Stimulated activated CD4-positive, alpha-beta T cell treated with anti-CD3 and anti-CD28 coated beads, Interleukin-15, amount 100 ng/mL, for 48 hours (primary cell): ENCODE results near the gene GPC5.
"Not testable (repeated sequence)": the region's sequence is repeated elsewhere in the genome, so short reads cannot be mapped to it uniquely, and the experiment has no call there.

Source experiments
- DNase-seq, 2 donors: peaks; one replicate each; pipeline ENCODE4 v3.0.0-alpha.2; 2020; ENCODE audit warnings: low read depth in 2 of 2

The GPC5 gene

DNA sequence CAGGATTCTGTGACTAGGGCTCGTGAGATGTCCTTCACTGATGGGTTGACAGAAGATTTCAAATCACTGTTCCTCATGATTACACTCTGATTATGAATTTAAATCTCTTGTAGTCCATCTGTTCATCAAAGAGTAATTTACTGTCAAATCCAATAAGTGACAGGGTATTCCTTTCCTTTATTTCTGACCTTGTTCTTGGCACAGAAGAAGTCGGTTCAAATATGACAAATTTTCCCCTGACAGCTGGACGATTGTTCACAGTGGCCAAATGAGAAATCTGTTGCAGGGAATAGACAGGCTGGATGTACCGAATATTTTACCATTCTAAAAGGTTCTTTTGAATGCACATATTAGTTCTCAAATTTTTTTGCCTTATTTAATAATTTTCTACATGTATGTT is 1060.9 kb downstream of the GPC5 start:
- no peak for DNase-seq

DNA sequence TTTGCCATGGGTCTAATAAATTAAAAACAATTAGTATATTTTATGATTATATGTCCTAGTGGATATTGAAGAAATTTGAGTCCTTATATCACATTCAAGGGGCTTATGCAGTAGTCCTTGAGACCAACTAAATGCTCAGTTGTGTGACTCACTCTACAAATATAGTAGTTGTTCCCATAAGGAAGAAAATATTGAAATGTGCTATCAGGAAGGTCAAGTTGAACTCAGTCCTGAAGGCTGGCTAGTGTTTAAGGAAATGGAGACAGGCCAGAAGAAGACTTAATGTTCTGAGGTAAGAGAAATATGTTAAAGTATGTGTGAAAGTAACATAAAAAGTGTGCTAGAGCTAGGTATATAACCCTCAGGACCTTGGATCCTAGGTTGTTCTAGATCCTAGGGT is 1062.1 kb downstream of the GPC5 start:
- DNase-seq, result no peak

DNA sequence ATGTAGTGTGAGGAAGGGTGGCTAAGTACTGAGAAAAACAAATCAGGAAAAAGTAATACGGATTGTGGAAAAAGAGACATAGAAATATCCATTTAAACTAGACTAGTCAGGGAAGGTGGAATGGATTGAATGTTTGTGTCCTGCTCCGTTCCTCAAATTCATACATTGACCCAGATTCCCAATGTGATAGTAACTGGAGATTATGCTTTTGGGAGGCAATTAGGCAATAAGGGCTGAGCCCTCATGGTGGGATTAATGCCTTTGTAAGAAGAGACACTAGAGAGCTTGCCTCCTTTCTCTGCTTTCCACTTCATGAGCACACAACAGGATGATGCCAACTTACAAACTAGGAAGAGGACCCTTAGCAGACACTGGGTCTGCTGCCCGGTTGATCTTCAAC is 1063.0 kb downstream of the GPC5 start:
- DNase-seq, result no peak

DNA sequence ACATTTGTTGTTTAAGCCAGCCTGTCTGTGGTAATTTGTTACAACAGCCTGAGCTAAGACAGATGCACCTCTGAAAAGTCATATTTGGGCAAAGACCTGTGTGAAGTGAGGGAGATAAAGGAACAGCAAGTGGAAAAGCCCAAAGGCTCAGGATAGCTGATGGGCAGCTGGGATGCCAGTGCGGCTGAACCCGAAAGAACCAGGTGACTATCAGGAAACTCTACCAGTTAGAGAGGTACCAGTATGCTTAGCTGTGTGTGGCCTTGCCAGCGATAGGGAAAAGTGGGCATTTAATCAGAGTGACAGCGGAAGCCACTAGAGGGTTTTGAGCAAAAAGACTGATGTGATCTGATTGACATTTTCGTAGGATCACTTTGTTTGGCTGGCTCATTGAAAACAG is 1063.4 kb downstream of the GPC5 start:
- no peak for DNase-seq

DNA sequence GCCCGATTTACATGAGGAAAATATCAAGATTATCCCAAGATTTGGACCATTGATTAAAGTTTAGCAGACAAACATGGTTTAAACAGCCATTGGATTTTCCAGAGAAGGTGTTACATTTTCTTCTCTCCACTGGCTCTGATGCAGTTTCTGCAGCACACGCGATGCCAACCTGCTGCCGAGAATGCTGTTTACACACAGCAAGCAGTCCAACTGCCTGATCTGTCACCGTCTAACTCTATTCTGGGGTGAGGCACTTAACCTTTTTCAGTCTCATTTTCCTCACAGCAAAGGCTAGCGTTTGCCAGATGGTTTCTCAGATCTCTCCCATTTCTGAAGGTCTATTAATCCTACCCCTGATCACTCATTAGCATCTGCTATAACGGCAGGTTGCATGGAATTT is 1064.7 kb downstream of the GPC5 start:
- DNase-seq, result no peak

DNA sequence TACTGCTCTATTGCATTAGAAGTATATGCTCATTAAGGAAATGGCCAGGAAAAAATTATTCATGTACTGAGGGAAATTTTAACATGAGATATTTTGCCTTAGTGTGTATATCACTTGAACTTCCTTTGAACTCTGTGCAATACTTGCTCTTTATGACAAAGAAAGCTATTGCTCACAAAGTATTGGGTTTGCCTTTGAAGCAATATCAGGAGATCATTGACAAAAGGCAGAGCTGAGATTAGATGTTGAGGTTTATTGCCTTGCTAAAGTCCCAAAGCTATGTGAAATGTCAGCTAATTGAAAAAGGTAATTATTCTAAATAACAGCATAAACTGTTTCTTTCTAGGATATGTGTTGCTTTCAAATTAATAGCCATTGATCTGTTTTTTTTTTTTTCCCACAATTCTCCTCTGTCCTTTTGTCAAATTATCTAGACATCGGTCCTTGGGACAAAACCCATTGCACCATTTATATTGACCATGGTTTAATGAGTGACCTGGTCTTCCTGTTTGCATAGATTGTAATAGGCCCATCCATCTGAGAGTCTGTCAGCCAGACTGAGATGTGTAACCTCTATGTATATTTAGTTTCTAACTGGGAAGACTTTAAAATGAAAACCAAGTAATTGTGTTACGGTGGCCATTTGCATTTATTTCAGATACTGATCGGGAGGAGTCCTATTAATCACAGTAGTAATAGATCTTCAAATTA is 1075.5 kb downstream of the GPC5 start:
- DNase-seq, result no peak

DNA sequence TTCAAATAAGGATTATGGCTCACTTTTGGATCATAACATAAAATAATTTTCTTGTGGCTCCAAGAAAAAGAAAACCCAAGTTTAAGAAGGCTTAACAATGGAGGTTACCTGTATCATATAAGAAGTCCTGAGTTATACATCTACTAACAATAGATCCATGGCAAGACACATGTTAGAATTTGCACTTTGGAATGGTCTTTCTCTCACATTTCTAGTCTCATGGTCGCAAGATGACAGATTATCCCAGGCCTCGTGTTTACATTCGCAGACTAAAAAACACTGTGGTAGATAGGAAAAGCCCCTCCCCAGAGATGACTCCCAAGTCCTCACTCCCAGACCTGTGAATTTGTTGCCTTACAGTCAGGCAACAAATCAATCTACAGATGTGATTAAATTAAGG is 1082.0 kb downstream of the GPC5 start:
- no peak for DNase-seq

DNA sequence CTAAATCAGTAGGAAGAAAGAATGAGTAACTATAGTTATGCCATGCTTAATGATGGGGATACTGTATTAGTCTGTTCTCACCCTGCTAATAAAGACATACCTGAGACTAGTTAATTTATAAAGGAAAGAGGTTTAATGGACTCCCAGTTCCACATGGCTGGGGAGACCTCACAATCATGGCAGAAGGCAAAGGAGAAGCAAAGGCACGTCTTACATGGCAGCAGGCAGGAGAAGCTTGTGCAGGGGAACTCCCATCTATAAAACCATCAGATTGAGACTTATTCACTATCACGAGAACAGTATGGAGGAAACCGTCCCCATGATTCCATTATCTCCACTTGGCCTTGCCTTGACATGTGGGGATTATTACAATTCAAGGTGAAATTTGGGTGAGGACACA is 1084.4 kb downstream of the GPC5 start:
- not testable (repeated sequence) for DNase-seq

DNA sequence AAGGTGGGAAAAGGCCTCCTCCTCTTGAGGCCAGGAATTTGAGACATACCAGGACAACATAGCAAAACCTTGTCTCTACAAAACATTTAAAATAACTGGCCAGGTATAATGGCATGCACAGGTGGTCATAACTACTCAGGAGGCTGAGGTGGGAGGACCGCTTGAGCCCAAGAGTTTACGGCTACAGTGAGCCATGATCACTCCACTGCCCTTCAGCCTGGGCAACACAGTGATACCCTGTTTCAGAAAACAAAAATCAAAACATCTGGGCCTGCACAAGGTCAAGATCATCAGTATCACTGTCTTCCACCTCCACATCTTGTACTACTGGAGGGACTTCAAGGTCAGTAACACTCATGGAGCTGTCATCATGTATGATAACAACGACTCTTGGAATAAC is 1085.5 kb downstream of the GPC5 start:
- DNase-seq, result no peak

DNA sequence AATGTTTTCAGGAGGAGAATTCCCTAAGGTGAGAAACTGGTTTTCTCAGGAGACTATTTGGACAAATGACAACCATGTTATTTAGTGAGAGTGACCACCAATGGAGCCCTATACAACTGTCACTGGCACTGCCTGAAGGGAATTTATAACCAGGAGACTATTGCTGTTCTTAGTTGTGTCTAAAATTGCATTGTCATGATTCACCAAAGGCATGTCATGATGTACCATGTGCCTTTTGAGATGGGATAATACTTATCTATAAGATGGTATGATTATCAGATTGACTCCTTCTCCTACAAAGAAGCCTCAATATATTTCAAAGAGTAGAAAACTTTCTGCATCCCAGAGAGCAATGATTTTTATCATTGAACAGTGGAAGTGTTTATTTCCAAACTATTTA is 1088.8 kb downstream of the GPC5 start:
- DNase-seq, result no peak

DNA sequence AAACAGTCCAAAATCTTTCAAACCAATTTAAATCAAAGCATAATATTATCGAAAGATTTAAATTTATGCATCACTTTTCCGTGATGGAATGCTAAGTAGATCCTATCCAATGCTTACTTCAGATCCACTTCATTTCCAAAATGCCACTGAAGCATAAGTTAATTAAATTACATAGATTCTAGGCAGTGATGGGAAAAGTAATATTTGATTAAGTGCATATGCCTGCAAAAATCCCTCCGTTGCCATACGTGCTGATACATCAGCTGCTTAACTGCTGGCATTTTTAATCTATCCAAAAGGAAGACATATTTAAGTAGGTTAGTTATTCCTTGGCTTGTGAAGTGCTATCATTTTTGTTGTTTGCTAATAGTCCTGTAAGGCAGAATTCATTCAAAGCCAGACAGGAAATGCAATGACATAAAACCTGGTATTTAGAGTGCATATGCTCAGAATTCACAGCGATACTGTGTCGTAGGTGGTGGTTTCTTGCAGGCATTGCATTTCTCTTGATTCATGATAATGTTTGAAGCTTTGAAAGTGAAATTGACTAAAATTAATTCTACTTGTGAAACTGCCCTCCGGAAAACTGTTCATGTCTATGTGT is 1089.9 kb downstream of the GPC5 start:
- no peak for DNase-seq

DNA sequence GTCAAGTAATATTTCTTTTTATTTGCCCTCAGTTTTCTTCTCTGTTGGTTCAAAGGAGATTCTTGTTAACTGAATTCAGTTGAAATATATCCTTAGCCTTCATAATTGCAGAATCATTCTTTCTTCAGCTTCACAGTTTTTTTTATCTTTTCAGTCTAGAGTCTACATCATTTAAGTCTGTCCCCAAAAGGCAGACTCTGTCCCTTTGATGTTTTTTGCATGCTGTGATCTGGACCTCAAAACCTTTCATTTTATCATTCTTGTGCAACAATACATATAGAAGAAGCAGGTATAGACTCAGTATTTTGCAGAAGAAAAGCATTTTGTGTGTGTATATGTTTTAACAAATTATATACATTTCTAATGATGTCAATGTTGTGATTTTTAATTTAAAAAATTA is 1093.4 kb downstream of the GPC5 start:
- no peak for DNase-seq

DNA sequence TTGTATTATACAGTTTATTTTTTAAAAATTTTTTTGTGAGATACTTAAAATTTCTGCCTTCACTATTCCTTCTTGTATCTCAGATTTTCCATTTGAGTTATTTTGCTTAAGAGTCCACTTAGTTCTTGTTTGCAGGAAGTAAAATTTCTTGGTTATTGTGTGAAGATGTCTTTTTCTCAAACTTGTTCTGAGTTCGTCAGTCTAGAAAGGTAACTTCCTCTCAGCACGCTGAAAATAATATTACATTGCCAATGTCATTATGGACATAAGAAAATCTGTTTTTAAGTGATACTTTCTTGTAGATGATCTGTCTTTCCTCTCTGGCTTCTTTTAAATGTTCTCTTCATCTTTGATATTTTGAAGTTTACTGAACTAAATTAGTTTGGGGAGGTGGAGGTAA is 1096.5 kb downstream of the GPC5 start:
- DNase-seq, result no peak

DNA sequence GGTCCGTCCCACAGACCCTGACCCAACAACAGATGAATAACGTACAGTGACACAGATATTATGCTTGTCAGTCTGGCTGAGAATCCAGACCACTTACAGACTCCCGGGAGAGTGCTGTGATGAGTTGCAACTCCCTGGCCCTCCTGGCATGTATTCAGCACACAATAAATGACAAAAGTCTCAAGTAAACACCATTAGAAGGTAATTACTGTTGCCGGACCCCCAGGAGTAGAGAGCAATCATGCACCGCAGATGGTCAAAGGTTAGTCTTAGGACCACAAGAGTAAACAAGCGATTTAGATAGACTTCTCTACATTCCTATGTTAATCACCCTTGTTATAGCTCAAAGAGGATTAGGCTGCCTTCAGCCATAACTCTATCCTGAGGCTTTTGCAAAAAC is 1101.8 kb downstream of the GPC5 start:
- DNase-seq, result no peak

DNA sequence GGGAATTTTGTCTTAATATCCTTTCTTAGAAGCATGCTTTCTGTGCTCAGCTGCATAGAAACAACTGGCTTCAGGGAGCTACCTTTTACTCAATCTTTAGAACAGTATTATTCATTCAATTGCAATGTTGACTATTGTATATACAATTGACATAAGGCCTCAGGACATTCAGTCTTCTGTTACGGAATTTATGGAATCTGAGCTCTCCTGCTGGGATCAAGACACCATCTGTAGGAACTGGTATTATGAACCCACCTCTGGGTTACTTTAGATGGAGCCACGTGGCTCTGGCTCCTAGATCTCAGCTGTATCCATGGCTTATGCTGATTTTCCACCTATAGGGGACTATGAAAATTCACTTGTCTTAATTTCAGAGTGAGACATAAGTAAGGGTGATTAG is 1112.0 kb downstream of the GPC5 start:
- DNase-seq, result no peak

DNA sequence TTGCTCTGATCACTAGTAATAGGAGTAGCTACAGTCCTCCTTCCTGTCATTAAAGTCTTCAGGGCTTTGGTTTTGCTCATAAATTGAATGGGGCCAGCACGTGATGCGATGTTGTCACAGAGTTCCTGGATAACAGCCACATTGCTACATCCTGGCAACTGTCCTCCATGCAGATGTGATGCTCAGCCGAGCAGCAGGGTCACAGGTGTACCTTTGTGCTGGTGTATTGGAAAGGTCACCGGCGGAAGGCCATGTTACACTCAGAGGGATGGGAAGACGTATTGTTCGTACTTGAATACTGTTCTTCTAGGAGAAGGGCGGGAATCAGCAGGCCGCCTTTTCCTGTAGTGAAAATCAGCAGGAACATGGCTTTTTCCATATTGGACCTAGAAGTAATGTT is 1114.4 kb downstream of the GPC5 start:
- DNase-seq, result no peak

DNA sequence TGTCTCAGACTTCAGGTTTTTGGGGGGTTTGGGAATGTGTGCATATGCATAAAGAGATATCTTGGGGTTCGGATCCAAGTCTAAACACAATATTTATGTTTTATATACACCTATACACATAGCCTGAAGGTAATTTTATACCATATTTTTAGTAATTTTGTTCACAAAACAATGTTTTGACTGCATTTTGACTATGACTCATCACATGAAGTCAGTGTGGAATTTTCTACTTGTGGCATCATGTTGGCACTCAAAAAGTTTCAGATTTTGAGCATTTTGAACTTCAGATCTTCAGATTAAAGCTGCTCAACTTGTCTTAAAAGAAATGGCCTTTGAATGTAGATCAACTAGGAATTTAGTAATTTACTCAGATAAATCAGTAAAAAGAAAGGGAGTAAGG is 1115.3 kb downstream of the GPC5 start:
- DNase-seq, result no peak

DNA sequence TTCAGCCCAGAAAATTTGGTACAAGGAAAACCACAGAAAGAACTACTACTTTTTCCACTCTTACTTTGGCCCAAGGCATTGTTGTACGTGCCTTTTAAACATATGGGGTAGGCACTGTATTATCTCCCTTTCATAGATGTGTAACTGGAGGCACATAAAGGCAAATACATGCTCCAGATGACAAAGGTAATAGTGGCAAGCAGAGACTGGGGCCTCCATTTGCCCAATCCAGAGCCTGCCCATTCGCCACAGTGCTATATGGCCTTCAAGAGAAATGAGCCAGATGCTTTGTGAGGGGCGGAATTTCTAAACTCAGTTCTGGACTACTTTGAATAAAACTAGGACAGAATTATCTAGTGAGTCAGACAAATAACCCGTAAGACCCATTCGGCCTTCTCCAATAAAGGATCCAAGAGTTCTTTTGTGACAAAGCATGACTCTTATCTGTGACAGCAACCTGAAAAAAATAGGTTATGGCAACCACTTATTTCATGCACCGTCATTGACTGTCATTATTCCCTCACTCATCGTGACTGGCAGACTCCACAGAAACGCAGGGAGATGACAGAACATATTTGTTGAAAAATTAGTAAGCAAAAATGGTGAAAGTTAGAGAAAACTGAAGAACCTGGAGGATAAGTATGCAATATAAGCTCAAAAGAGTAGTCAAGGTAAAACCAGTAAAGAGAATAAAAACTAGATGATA is 1116.2 kb downstream of the GPC5 start:
- DNase-seq, result no peak

DNA sequence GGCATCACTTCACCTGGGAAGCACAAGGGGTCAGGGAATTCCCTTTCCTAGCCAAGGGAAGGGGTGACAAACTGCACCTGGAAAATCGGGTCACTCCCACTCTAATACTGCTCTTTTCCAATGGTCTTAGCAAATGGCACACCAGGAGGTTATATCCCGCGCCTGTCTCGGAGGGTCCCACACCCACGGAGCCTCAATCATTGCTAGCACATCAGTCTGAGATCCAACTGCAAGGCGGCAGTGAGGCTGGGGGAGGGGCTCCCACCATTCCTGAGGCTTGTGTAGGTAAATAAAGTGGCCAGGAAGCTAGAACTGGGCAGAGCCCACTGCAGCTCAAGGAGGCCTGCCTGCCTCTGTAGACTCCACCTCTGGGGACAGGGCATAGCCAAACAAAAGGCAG is 1118.5 kb downstream of the GPC5 start:
- not testable (repeated sequence) for DNase-seq

DNA sequence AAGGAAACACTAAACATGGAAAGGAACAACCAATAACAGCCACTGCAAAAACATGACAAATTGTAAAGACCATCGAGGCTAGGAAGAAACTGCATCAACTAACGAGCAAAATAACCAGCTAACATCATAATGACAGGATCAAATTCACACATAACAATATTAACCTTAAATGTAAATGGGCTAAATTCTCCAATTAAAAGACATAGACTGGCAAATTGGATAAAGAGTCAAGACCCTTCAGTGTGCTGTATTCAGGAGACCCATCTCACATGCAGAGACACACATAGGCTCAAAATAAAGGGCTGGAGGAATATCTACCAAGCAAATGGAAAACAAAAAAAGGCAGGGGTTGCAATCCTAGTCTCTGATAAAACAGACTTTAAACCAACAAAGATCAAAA is 1120.2 kb downstream of the GPC5 start:
- DNase-seq, result not testable (repeated sequence)

DNA sequence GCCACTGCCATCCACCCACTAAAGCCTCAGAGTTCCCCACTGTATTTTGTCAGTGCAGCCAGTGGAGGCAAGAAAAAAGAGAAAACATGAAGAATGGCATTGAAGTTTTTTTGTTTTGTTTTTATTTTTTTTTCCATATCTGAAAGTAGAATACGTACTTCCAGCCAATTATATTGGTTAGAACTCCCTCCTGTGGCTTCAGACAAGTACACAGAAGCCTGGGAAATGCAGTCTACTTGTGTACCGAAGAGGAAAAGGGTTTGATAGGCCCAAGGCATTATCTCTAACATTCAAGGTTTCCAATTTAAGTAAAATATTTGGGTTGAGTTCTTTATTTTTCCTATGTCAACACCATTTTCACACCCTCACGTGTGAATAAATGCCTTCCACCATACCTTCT is 1131.9 kb downstream of the GPC5 start:
- DNase-seq, result no peak

DNA sequence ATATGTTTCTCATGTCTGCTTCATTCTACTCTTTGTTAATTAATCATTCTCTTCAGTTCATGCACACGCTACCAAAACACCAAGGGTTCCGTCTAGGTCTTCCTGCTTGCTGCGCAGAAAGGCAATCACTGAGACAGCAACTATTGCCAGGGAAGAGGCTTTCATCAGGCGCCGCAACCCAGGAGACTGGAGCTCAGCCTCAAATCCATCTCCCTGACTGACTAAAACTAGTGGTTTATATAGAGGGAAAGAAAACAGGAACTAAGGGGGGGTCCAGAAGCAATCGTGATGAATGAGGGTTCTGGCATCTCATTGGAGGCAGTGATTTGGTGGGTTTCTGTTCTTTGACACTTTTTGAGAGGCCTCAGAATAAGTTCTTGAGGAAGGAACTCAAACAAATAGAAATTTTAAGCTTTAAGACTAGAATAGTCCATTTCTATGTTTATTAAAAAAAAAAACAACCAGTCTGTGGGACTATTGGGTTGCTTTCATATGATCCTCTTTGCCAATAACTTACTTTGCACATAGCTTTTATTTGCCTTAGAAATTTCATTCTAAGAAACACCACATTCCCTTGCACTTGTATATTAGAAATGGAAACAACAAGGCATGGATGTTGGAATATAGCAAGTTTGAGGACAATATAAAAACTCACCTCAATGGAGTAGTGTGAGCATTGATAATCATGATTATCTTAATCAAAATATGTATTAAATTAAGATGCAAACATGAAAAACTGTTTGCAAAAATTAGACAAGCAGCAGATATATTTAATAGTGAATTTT is 1137.0 kb downstream of the GPC5 start:
- DNase-seq, result no peak

DNA sequence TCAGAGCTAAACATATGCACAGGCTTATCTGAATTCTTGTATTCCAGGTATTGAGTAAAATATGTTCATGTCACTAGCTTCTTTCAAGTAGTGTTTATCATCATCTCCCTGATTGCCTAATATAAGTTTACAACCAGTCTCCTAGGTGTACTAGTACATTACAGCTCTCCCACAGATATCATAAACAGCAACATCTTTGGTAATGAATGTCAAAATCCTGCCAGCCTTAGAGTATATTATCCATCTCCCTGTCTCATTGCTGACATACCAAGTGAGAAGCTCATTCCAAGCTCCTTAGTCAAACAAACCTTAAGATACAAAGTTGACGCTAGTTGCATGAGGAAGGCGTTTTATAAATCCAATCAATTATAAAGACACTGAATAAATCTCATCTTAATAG is 1139.0 kb downstream of the GPC5 start:
- no peak for DNase-seq
